ENCODE measurements around the gene PMS2. TPM values are rescaled to one million over a fixed set of nuclear protein-coding genes. Genes with fewer than 3 reads are reported as not detected.

PMS2 gene
- total RNA-seq, 1 experiment from 2014 or later, result 17.1 TPM

DNA sequence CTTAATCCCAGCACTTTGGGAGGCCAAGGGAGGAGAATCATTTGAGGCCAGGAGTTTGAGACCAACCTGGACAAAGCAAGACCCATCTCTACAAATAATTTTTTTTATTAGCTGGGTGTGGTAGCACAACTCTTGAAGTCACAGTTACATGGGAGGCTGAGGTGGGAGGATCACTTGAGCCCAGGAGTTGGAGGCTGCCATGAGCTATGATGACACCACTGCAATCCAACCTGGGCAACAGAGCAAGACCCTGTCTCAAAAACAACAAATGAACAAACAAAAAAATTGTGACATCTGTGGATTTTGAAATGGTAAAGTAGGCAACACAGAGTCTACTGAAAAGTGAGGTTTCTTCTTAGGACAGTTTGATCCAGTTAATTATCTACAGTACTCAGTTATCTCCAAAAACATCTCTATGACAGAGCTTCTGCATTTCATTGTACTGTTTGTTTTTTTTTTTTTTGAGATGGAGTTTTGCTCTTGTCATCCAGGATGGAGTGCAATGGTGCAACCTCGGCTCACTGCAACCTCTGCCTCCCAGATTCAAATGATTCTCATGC is 19.0 kb upstream of the PMS2 start:
- H4K8ac ChIP-seq (replicated peaks; ENCODE audit: insufficient read length, low read depth, low read length), result no peak overlapping the region
- WGBS (ENCODE audit: extremely low coverage, insufficient read length, low lambda C conversion rate), result no CpG with 5 or more reads among the region's 1 CpG
- H2BK120ac ChIP-seq (ENCODE audit: low read depth, low read length, poor library complexity, severe bottlenecking), result no peak overlapping the region
- no peaks in the 10 kb centered on the region for H3K4me1 ChIP-seq (ENCODE audit: insufficient read depth, low read length)
- H3K23ac ChIP-seq (ENCODE audit: insufficient read length, low read depth, low read length), result no peak overlapping the region
- H2BK5ac ChIP-seq (ENCODE audit: insufficient read length, low read length), result no peak overlapping the region
- no peak overlapping the region for H3K27ac Mint-ChIP-seq
- H3K9ac ChIP-seq (ENCODE audit: extremely low read depth, insufficient read length, low read length), result no peak overlapping the region
- DNase-seq, result no peak
- H3K27ac ChIP-seq (ENCODE audit: insufficient read length, low read depth, low read length), result no peak overlapping the region
- no peak overlapping the region for H2AFZ ChIP-seq (ENCODE audit: low read length)
- no peaks in the 10 kb centered on the region for H3K27me3 Mint-ChIP-seq (ENCODE audit: low read depth)
- peaks cover 2 to 4% of the 10 kb centered on the region in 2 experiments; a peak in 1 of 4 replicates for H3K4me1 Mint-ChIP-seq
- no peaks in the 10 kb centered on the region for H4K20me1 ChIP-seq (ENCODE audit: control insufficient read depth, insufficient read depth, insufficient read length)
- no peaks in the 10 kb centered on the region for H3K23me2 ChIP-seq (ENCODE audit: insufficient read length, low read depth, low read length, poor library complexity, severe bottlenecking)
- H2BK12ac ChIP-seq (ENCODE audit: insufficient read length, low read depth, low read length), result no peak overlapping the region
- H3K4ac ChIP-seq (ENCODE audit: low read depth, low read length), result no peak overlapping the region
- no peak overlapping the region for H4K5ac ChIP-seq (ENCODE audit: insufficient read length, low read depth, low read length)
- H2BK15ac ChIP-seq (ENCODE audit: low read depth, low read length), result no peak overlapping the region
- no peak overlapping the region for H2AK5ac ChIP-seq (ENCODE audit: insufficient read length, low read length)
- H3K36me3 Mint-ChIP-seq (ENCODE audit: insufficient read depth in 1 of 3, low read depth in 3 of 3), result peaks cover 41 to 93% (median 79%) of the 10 kb centered on the region in 3 experiments
- H3T11ph ChIP-seq (ENCODE audit: low read length), result no peak overlapping the region
- H3K4me2 ChIP-seq (ENCODE audit: insufficient read depth, insufficient read length, low read length), result no peak overlapping the region
- no peaks in the 10 kb centered on the region for H3K79me1 ChIP-seq (ENCODE audit: insufficient read depth, low read depth, low read length, poor library complexity, severe bottlenecking)
- no peaks in the 10 kb centered on the region for H3K9me3 Mint-ChIP-seq
- TF ChIP-seq, protein P1, sequence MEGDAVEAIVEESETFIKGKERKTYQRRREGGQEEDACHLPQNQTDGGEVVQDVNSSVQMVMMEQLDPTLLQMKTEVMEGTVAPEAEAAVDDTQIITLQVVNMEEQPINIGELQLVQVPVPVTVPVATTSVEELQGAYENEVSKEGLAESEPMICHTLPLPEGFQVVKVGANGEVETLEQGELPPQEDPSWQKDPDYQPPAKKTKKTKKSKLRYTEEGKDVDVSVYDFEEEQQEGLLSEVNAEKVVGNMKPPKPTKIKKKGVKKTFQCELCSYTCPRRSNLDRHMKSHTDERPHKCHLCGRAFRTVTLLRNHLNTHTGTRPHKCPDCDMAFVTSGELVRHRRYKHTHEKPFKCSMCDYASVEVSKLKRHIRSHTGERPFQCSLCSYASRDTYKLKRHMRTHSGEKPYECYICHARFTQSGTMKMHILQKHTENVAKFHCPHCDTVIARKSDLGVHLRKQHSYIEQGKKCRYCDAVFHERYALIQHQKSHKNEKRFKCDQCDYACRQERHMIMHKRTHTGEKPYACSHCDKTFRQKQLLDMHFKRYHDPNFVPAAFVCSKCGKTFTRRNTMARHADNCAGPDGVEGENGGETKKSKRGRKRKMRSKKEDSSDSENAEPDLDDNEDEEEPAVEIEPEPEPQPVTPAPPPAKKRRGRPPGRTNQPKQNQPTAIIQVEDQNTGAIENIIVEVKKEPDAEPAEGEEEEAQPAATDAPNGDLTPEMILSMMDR (conservative IDR thresholded peaks at IDR 0.05), result no peak
- no peaks in the 10 kb centered on the region for H3K9me3 ChIP-seq (ENCODE audit: control insufficient read depth, low read depth, low read length)
- H4K91ac ChIP-seq (ENCODE audit: insufficient read length, low read depth, low read length), result no peak overlapping the region
- 0 out of 2 replicates have a peak, but pooled peaks cover 2% of the 10 kb centered on the region for H3K79me2 ChIP-seq (ENCODE audit: insufficient read depth, low read length)
- no peak overlapping the region for H3K56ac ChIP-seq (ENCODE audit: insufficient read length, low read depth, low read length)
- no peak overlapping the region for H3K18ac ChIP-seq (ENCODE audit: insufficient read length, low read depth, low read length)
- H3K4me3 Mint-ChIP-seq, result no peak overlapping the region
- H3K27me3 ChIP-seq (ENCODE audit: insufficient read depth, low read length), result no peaks in the 10 kb centered on the region
- no peak overlapping the region for H3K14ac ChIP-seq (ENCODE audit: insufficient read depth, low read length)
- H2BK20ac ChIP-seq (ENCODE audit: low read depth, low read length, poor library complexity, severe bottlenecking), result no peak overlapping the region
